Immature natural killer cell (primary cell): ENCODE results near the gene C3orf18. TPM values are rescaled to one million over a fixed set of nuclear protein-coding genes. Genes with fewer than 3 reads are reported as not detected.

Source experiments
- DNase-seq, 3 donors: peaks; one replicate each; pipeline ENCODE4 v3.0.0; 2022; ENCODE audit warnings: mixed read lengths in 1 of 3
- H3K27ac Mint-ChIP-seq, 6 donors: one replicate each; pipeline ENCODE4 v1.8.0; 2020; ENCODE audit warnings: mixed read lengths in 6 of 6, mild to moderate bottlenecking in 5 of 6, inconsistent platforms in 4 of 6, moderate library complexity in 3 of 6
- H3K27me3 Mint-ChIP-seq, 3 donors: one replicate each; pipeline ENCODE4 v1.8.0; 2020 to 2021; ENCODE audit warnings: low read depth in 3 of 3, mild to moderate bottlenecking in 3 of 3, mixed read lengths in 3 of 3, moderate library complexity in 3 of 3, inconsistent platforms in 1 of 3
- H3K36me3 Mint-ChIP-seq, 3 donors: one replicate each; pipeline ENCODE4 v1.8.0; 2020; ENCODE audit warnings: mixed read lengths in 3 of 3, inconsistent platforms in 2 of 3, mild to moderate bottlenecking in 2 of 3
- H3K4me1 Mint-ChIP-seq, 2 donors: one replicate each; pipeline ENCODE4 v1.8.0; 2020; ENCODE audit warnings: inconsistent platforms in 2 of 2, mild to moderate bottlenecking in 2 of 2, mixed read lengths in 2 of 2, moderate library complexity in 1 of 2
- H3K4me3 Mint-ChIP-seq, 5 donors: one replicate each; pipeline ENCODE4 v1.8.0; 2020; ENCODE audit warnings: mild to moderate bottlenecking in 5 of 5, mixed read lengths in 5 of 5, inconsistent platforms in 3 of 5, moderate library complexity in 3 of 5
- H3K9me3 Mint-ChIP-seq, 6 donors: one replicate each; pipeline ENCODE4 v1.8.0; 2020; ENCODE audit warnings: mild to moderate bottlenecking in 6 of 6, mixed read lengths in 6 of 6, inconsistent platforms in 4 of 6, moderate library complexity in 3 of 6
- polyA plus RNA-seq, 3 donors: library from polyadenylated mRNA; unstranded; fragments of 300-500 nt; fragmentation: Illumina TruSeq; gene quantifications; one replicate each; pipeline ENCODE4 v1.2.3, GENCODE V29; 2021

C3orf18 gene
- polyA plus RNA-seq, 3 donors from 2014 or later, result 8.8 to 28.8 (median 11.5) TPM

GRCh38 chr3:50549226-50549625 is 18.3 kb downstream of the C3orf18 start:
- H3K27ac Mint-ChIP-seq, result peak overlapping the region in 3 of 6 donors; percentile 63 to 76 (median 71)
- no peak for DNase-seq
- H3K4me3 Mint-ChIP-seq, result no peak overlapping the region
- peaks cover 0 to 2% (median 2%) of the 10 kb centered on the region in 3 donors for H3K27me3 Mint-ChIP-seq
- peaks cover 22 to 25% of the 10 kb centered on the region in 2 donors for H3K4me1 Mint-ChIP-seq
- H3K9me3 Mint-ChIP-seq, result no peaks in the 10 kb centered on the region
- no peaks in the 10 kb centered on the region for H3K36me3 Mint-ChIP-seq

DNA sequence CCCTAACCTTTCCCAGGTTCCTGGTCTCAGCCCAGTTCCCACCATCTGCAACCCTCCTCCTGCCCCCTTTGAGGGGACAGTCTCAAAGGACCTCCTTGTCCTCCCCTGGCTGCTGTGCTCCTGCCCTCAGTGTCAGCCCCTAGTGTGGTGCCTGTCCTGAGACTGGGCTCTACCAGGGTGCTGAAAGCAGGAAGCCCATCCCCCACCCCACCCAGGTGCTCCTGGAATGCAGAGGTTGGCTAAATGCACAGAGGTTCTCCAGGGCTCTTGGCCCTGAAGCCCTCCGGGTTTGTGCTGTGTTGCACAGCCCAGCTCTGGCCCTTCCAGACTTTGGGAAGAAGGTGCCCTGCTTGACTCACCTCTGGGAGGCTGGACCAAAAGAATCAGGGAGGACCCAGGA is 21.8 kb downstream of the C3orf18 start:
- Mint-ChIP-seq H3K4me1 (peaks cover 36% of the 10 kb centered on the region in 2 donors), H3K4me3 (peak overlapping the region in 4 of 5 donors; percentile 66 to 76 (median 68)), H3K27ac (peak overlapping the region; percentile 17 to 86 (median 60)), H3K36me3 (no peaks in the 10 kb centered on the region), H3K27me3 (peaks cover 0 to 2% (median 1%) of the 10 kb centered on the region in 3 donors), H3K9me3 (no peaks in the 10 kb centered on the region)
- DNase-seq, result no peak

DNA sequence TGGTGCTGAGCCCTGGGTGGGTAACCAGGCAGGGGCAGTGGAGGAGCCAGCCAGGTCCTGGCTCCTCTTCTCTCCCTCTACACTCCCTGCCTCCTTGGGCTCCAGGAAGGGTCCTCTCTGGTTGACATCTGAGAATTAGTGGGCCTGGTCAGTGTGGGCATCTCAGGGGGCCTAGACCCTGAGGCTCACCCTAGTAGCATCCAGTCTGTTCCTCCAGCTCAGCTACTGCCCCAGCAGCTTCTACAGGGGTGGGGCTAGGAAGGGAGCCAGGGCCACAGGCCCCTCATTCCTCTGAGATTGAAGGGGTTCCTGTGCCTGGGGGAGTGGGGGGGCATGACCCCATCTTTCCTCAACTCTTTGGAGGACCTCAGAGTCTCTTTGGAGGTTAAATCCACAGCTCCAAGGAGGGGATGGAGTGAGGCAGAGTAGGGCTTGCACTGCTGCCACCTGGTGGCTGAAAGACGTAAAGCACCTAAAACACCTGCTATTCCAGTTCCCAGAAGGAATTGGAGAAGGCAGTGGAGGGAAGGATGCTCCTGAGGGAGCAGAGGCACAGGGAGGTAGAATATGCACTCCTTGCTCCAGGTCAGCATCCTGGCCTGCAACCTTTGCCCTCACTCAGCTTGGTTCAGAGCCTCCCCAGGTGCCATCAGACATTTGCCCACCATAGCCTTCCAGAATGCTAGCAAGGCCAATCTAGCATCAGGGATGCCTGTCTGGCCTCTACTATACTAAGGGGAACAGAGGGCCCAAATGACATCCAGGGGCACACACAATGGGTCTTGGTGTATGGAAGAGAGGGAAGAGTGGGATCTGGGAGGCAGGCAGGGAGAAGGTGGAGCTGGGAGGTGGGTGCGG is 25.1 kb downstream of the C3orf18 start:
- DNase-seq, result peak; percentile 59 to 63 (median 62)
- H3K4me1 Mint-ChIP-seq, result peaks cover 33 to 36% of the 10 kb centered on the region in 2 donors
- H3K27me3 Mint-ChIP-seq, result peaks cover 0 to 11% (median 2%) of the 10 kb centered on the region in 3 donors
- H3K27ac Mint-ChIP-seq, result peak overlapping the region in 2 of 6 donors; percentile 40 to 75
- H3K36me3 Mint-ChIP-seq, result peaks cover 0 to 3% (median 0%) of the 10 kb centered on the region in 3 donors
- H3K9me3 Mint-ChIP-seq, result no peaks in the 10 kb centered on the region
- H3K4me3 Mint-ChIP-seq, result peak overlapping the region in 2 of 5 donors; percentile 49

- no peak overlapping the region for H3K4me3 Mint-ChIP-seq
- H3K27ac Mint-ChIP-seq, result no peak overlapping the region
- H3K36me3 Mint-ChIP-seq, result peaks cover 0 to 3% (median 0%) of the 10 kb centered on the region in 3 donors
- peaks cover 0 to 11% (median 2%) of the 10 kb centered on the region in 3 donors for H3K27me3 Mint-ChIP-seq
- no peak for DNase-seq
- no peaks in the 10 kb centered on the region for H3K9me3 Mint-ChIP-seq
- peaks cover 16 to 24% of the 10 kb centered on the region in 2 donors for H3K4me1 Mint-ChIP-seq
These were observed 27.9 kb downstream of the C3orf18 start for GRCh38 chr3:50539356-50540286.

- Mint-ChIP-seq H3K27ac (no peak overlapping the region), H3K36me3 (peaks cover 0 to 3% (median 0%) of the 10 kb centered on the region in 3 donors), H3K4me1 (peaks cover 7 to 11% of the 10 kb centered on the region in 2 donors), H3K9me3 (no peaks in the 10 kb centered on the region), H3K4me3 (no peak overlapping the region), H3K27me3 (peaks cover 2 to 15% (median 3%) of the 10 kb centered on the region in 3 donors)
- no peak for DNase-seq
These were observed 30.0 kb downstream of the C3orf18 start for GRCh38 chr3:50537421-50538129.

DNA sequence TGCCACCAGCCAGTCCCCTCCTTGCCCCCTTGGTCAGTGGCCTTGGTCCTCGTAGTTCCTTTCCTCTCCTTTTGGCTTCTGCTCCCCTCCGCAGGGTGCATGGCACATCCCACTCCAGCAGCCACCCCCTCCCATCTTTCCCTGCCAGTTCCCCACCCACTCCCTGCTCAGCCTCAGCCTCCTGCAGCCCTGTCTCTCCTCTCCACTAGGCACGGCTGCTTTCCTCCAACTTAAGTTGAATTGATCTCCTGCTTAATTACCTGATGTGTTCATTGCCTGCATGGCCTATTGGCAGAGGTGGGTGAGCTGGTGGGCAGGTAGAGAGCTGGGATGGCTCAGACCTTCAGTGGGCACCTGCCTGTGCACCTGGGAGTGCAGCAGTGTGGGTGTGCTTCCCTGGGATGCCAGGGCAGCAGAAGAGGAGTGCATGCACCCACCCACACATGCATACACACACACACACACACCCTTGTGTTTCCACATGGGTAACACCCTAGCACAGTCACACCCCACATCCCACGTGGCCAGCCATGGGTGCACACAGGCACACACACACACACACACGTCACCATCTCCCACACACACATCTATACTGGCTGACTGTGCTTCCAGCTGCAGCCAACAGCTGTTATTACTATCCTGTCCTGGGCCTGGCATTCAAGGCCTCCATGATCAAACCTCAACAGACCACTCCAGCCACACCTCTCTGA is 30.9 kb downstream of the C3orf18 start:
- H3K27me3 Mint-ChIP-seq, result peaks cover 5 to 15% (median 7%) of the 10 kb centered on the region in 3 donors
- peak overlapping the region in 1 of 6 donors; percentile 85 for H3K27ac Mint-ChIP-seq
- peaks cover 0 to 3% (median 0%) of the 10 kb centered on the region in 3 donors for H3K36me3 Mint-ChIP-seq
- no peaks in the 10 kb centered on the region for H3K9me3 Mint-ChIP-seq
- peak overlapping the region in 1 of 5 donors; percentile 25 for H3K4me3 Mint-ChIP-seq
- peaks cover 2 to 6% of the 10 kb centered on the region in 2 donors for H3K4me1 Mint-ChIP-seq
- no peak for DNase-seq

GRCh38 chr3:50534681-50535330 is 32.7 kb downstream of the C3orf18 start:
- DNase-seq, result no peak
- Mint-ChIP-seq H3K9me3 (no peaks in the 10 kb centered on the region), H3K27me3 (peaks cover 5 to 14% (median 7%) of the 10 kb centered on the region in 3 donors), H3K4me1 (peaks cover 2 to 6% of the 10 kb centered on the region in 2 donors), H3K4me3 (no peak overlapping the region), H3K27ac (no peak overlapping the region), H3K36me3 (peaks cover 0 to 3% (median 0%) of the 10 kb centered on the region in 3 donors)

DNA sequence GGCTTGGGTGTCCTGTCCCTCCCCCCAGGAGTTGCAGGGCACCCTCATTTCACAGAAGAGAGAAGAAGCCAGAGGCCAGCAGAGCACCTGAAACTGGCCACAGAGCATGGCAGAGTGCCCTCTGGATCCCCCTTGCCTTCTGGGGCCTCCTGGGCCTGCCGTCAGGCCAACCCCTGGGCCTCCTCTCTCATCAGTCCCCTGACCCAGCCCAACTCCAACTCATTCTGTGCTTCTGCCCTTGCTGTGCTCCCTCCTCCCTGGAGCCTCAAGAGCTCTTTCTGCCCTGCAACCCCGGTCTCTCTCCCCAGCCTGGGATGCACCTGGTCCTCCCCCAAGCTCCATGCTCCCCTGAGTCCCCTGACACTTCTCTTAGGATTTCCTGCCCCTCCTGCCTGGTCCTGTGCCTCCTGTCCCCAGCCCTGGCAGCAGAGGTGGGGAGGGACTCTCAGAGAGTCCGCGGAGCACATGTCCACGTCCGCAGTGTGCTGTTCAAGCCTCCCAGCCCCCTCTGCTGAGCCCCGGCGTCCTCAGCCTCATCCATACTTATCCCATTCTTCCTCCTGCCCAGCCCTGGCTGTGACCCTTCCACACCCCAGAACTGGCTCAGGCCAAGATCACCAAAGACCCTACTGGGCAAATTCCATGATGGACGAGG is 33.6 kb downstream of the C3orf18 start:
- H3K27ac Mint-ChIP-seq, result no peak overlapping the region
- peaks cover 0 to 3% (median 0%) of the 10 kb centered on the region in 3 donors for H3K36me3 Mint-ChIP-seq
- DNase-seq, result no peak
- peaks cover 5 to 13% (median 7%) of the 10 kb centered on the region in 3 donors for H3K27me3 Mint-ChIP-seq
- H3K4me1 Mint-ChIP-seq, result peaks cover 2 to 6% of the 10 kb centered on the region in 2 donors
- H3K4me3 Mint-ChIP-seq, result no peak overlapping the region
- H3K9me3 Mint-ChIP-seq, result no peaks in the 10 kb centered on the region

DNA sequence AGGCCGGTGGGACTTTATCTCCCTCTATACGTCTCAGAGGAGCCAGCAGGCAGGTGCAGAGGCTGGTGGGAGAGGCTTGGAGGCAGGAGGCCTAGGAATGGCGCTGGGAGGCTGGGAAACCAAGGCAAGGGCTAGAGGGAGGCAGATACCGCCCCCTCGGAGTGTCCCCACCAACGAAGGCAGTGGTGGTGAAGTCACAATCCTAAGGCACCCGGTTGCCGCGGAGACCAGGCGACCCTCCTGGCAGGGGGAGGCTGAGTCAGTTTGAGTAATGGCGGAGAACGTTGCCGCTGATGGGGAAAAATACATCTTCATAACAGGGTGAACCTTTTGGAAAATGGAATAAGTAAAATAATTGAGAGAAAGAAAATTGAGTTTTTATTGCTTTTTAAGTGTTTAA is 34.2 kb downstream of the C3orf18 start:
- no peak for DNase-seq
- Mint-ChIP-seq H3K27me3 (peaks cover 5 to 12% (median 8%) of the 10 kb centered on the region in 3 donors), H3K27ac (no peak overlapping the region), H3K4me3 (no peak overlapping the region), H3K4me1 (peaks cover 2 to 6% of the 10 kb centered on the region in 2 donors), H3K36me3 (no peaks in the 10 kb centered on the region), H3K9me3 (no peaks in the 10 kb centered on the region)

DNA sequence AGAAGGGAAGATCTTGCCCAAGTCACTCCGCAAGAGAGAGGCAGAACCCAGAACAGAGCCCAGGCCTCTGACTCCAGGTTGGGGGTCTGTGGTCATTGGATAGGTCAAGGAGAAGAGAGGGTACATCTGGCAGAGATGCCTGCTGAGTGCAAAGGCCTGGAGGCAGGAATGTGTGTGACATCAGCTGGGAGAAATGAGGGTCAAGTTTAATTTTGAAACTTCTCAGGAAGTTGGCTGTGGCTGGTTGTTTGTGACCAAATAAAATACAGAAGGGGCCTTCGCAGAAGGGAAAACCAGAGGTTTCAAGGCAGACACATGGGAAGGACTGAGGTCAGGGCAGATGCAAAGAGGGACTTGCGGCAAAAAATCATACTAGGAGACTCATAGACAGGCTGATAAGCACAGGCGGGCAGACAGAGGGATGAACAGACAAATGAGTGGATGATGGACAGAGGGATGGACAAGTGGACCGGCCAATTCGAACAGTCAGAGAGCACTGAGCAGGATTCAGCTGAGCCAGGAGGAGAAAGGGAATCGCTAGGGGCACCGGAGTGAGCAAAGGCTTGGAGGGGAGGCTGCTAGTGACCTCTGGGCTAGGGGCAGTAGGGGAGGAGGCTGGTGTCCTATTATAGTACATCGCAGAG is 35.4 kb downstream of the C3orf18 start:
- Mint-ChIP-seq H3K4me1 (peaks cover 2 to 6% of the 10 kb centered on the region in 2 donors), H3K4me3 (no peak overlapping the region), H3K27me3 (peaks cover 4 to 12% (median 5%) of the 10 kb centered on the region in 3 donors), H3K36me3 (no peaks in the 10 kb centered on the region), H3K27ac (no peak overlapping the region), H3K9me3 (no peaks in the 10 kb centered on the region)
- DNase-seq, result no peak

DNA sequence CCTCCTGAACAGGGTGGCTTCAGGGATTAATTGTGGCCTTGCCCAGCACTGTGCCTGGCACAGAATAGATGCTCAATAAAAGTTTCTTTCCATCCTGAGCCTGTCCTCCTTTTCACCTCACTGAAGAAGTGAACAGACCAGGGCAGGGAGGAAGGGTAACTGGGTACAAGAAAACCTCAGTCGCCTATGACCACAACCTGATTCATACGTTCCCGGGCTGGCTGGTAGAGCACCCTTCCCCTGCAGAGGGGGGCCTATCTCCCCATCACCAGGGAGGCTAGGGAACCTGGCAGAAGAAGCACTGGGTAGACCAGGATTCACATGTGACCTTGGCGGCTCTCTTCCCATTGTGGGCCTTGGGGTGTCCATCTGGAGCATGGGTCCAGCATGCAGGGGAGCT is 36.3 kb downstream of the C3orf18 start:
- Mint-ChIP-seq H3K27ac (no peak overlapping the region), H3K36me3 (no peaks in the 10 kb centered on the region), H3K9me3 (no peaks in the 10 kb centered on the region), H3K27me3 (peaks cover 3 to 12% (median 4%) of the 10 kb centered on the region in 3 donors), H3K4me3 (no peak overlapping the region), H3K4me1 (no peaks in the 10 kb centered on the region)
- no peak for DNase-seq
